Activated CD8-positive, alpha-beta memory T cell treated with anti-CD3 and anti-CD28 coated beads, Interleukin-2, amount 50 U/mL, for 1 hour (primary cell): ENCODE results near the gene ICA1.

Experiments used
- DNase-seq: peaks from one replicate; pipeline ENCODE4 v3.0.0-alpha.2; 2020; ENCODE audit errors: extremely low read depth

The ICA1 gene

DNA sequence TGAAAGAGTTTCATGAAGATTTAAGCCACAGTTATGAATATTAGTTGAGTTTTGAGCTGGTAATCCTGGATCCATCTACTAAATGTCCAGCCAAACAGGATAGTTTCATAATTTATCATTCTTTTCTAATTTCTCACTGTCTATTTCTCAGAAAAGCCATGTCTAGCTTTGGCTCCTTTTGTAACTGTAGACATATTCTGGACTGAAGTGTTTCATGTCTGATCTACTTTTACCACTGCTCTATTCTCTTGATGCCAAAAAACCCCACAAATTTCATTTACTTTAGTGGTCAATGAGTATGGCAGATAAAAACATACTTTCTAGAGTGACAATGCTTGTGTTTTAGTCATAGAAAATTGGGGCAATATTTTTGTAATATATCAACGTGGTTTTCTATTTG, 61.2 kb downstream of the ICA1 start:
- DNase-seq = no peak

DNA sequence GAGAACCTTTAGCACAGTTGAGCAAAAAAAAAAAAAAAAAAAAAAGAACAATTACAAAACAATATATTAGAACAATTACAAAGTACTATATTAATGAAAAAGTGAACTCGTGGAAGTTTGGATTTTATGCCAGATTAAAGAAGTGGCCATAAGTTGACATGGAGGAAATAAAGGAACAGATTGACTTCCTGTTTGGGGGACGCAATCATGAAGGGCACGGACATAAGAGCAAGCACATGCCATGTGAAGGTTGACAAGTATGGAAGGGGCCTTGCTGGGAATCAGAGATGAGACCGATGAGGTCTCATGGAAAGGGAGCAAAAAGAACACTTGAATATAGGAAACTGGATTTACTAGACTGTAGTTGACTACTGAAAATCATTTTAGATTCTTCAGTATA, 61.7 kb downstream of the ICA1 start:
- no peak for DNase-seq

DNA sequence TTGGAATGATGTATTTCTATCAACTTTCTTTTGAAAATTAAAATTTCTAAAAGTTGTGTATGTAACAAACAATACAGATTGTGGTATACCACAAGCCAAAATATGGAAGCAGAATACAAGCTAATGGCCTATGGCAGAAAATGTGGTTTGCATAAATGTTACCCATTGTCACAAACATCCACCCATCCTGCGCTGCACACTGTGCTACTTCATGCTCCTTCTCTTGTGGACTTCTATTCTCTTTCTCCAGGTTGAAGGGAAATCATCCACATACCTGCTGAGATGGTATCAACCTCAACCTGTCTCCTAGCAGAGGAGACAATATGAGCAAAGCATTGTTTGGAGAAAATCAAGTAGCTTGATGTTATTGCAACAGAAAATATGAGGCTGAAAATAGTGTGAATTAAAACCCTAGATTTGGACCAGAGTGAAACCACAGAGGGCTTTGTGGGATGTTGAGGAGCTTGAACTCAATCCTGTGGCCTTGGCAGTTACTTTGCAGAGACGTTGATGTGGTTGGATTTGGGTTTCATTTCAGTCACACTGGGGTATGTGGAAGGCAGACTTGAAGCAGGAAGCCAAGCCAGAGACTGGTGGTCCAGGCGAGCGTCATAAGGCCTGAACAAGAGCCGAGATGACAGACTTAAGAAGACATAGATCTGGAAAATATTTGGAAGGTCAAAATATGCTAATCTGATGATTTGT, 63.8 kb downstream of the ICA1 start:
- DNase-seq = no peak

DNA sequence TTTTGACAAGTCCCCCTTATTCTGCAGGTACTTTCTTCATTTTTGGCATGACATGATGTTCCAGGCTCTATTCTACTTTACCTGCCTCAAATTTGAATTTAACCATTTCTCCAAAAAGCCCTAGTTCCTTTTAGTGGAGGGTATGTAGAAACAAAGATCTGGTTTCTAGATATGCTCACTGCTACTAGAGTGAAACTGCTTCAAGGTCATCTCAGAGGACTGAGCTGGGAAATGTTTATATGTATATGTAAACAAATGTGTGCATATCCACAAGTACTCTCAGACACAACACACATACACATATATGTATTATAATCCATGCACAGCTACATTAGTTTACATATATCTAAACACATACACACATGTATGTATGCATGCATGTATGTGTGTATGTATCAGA, 69.1 kb downstream of the ICA1 start:
- no peak for DNase-seq

DNA sequence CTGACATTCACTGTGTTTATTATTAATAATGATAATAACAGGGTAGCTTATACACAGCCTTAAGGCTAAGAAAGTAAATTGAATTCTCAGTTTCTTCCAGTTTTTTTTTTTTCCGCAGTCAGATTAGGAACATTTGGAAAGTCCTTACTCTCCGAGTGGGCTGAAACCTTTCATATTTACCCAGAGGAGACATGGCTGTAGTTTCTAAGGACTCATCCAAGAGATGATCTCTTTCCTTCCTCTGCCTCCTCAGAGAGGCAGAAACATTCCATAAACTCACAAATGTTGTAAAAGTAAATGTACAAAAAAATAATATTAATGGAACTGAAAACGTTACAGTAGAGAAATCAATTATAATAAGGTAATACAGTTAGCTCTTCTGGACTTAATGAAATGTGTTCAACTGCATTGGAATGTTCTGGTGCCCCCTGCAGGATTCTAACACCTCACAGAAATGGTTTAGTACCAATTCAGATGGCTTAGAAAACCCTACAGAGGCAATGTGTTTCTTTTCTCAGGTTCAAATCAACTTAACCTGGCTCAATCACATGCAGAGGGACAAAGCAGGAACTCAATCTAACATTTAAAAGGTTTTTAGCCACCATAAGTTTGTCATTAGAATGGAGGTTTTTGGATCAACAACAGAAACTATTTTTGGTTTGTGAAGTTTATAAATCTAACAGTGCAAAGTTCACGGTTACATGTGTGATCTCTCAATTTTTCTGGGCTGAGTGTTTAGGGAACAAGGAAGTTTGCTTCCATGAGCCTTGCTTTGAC, 71.7 kb downstream of the ICA1 start:
- no peak for DNase-seq

DNA sequence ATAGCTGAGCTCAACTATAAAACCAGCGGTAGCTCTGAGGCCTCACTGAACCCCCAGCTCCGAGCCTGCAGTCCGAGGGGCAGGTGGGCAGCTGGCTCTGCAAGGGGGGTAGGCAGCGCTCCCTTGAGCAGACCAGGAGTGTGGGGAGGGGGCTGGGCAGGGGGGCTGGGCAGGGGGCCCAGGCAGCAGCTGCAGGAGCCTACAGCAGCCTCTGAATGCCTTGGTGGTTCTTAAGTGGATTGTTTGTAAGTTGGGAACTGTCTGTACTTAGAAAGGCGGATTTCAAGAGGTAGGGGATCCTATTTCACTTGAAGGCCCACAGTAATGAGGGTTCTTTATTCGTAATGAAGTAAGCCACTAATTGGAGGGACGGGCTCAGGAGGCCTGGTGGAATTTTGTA, 72.3 kb downstream of the ICA1 start:
- no peak for DNase-seq

DNA sequence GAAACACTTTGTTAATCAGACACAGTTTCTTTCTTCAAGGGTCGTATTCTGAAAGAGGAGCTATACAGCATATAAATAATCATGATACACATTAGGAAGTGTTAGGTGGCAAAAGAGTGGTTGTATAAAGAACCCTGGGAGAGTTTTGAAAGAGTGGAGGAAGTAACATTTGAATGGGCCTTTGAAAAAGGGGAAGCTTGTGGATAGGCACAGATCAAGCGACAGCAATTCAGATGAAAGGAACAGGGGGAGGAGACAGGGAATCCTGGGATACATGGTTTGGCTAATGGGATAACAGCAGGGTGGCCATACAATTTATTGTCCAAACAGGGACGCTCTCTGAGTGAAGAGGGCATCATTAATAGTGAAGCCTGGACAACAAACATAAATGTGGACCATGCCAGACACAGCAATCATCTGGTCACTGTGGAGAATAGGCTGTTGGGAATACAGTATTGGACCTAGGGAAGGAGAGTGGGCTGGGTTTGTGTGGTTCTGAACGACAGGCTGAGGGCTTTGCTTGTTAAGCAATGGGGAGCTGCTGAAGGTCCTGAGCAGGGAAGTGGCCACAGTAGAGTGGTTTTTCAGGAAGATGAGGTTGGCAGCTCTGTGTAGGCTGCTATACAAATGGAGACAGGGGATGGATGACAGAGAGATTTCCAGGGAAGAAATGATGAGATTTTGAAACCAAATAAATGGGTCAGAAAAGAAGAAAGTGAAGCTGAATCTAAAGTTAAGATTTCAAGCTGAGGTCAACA, 75.9 kb downstream of the ICA1 start:
- no peak for DNase-seq

DNA sequence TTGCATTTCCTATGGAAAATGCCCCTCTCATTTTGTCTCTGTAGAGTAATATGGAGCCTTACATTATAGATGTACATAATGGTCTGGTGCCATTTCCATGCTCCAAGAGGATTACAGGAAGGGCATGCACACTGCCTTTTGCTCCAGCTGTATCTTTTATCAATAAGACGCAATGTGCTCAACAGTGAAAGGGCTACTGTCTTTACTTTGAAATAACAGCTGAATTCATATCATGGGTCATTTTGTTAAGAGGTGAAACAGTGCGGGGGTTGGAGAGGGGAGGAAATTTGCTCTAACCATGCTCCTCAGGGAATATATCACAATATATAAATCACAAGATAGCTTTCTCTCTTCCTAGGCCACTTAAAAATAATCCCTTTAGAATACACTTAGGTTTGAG, 77.7 kb downstream of the ICA1 start:
- DNase-seq = no peak

DNA sequence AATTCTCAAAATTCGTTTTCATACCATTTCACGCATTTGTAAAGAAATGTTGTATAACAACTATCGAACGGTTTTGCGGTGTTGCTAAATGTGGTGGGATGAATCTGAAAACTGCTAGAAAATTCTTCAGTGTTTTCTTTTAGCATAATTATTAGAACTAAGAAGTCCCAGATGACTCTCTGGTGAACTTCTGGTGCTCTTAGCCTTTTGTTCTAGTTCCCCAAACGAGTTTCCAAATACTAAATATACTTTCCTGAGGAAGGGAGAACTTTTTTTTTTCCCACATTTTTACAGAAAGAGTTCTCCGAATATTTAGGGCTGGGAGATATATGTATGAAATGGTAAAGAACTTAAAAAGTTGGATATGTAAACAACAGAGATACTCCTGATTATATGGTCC, 82.5 kb downstream of the ICA1 start:
- no peak for DNase-seq

DNA sequence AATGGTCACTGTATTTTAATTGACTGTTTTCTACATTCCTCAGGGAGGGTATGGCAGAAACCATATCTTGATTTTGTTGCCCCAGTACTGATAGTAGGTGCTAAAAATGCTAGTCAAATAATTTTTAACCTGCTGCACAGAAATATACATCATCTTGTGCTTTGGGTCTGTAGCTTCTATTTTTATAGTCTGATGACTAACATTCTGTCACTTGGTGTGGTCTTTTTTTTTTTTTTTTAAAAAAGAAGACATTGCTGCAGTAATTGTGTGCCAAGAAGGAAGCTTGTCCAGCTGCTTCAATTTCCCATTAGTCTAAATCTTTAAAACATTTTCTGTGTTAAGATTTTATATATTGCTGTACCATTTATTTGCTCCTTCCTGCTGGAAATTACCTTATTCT, 83.6 kb downstream of the ICA1 start:
- DNase-seq = no peak

DNA sequence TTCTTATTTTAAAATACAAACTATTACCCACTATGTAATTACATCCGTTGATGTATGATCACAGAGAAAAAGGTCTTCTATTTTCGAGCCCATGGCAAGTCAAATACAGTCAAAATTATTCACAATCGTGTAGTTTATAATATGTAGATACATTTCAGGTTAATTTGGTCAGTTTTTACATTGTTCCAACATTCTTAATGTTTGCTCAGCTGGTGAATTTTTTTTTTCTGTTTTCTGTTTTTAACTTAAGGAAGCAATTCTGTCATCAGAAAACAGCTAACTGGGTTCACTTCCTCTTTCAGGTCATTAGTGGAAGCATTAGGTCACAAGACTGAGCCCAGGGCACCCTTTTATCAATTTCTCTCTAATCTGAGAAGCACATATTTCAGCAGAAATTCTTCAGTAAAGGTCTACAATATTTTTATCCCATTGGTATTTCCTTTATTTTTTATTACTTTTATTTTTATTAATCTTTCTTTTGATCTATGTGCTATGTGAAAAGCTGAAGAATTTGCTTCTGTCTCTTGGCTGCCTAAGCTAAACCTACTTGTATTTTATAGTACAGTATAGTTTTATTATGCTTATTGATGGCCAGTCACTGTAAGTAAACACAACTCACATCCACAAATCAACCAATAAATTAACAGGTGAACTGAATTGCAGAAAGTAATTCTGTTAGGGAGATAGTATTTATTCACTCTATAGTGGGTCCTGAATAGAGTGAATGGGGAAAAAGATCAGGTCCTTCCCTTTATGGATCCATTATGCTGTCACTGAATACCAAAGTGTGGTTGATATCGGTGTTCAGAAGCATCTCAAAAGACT, 84.6 kb downstream of the ICA1 start:
- DNase-seq = no peak

DNA sequence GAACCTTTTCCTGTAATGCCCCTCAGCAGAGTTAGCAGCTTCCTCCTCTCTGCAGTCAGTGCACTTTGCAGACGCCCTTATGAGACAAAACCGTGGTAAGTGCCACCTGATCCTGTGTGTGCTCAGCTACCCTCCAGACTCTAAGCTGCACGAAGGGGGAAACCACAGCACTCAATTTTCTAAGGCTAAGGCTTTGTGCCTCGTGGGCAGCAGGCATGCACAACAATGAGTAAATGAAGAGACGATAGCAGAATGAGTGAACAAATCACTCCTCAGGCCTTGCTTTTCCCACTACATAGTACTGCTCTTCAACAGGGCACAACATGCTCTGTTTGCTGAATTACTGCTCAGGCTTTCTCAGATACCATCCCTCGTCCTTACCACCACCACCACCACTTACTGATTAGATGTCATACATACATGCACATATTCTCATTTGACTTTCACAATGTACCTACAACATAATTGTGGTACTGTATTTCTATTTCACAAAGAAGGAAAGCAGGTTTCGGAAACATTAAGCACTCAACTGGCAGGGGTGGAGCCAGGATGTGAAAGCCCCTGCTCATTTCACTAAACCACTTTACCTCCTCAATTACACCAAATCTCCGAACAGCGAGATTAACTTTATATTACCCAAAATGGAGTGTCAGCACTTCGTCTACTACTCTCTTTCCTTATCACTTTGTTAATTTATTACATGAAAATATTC, 85.4 kb downstream of the ICA1 start:
- DNase-seq = no peak

DNA sequence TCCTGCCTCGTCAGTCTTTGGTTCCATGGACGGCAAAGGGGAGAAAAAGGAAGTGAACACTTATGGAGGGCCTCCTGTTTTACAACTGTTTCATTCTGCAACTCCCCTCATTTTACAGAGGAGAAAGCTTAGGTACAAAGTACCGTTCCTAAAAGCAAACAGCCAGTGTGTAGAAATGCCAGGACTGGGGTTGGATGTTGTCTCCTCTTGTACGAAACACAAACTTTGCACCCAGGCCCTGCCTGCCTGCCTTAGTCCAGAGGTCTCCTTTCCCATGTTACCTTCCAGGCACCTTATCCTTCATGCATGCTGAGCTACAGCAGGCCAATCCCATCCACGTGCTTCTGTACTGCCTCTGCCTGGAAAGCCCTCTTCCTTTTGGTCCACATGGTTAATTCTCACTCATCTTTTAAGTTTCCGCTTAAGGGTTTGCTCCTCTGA, 86.0 kb downstream of the ICA1 start:
- DNase-seq = no peak

DNA sequence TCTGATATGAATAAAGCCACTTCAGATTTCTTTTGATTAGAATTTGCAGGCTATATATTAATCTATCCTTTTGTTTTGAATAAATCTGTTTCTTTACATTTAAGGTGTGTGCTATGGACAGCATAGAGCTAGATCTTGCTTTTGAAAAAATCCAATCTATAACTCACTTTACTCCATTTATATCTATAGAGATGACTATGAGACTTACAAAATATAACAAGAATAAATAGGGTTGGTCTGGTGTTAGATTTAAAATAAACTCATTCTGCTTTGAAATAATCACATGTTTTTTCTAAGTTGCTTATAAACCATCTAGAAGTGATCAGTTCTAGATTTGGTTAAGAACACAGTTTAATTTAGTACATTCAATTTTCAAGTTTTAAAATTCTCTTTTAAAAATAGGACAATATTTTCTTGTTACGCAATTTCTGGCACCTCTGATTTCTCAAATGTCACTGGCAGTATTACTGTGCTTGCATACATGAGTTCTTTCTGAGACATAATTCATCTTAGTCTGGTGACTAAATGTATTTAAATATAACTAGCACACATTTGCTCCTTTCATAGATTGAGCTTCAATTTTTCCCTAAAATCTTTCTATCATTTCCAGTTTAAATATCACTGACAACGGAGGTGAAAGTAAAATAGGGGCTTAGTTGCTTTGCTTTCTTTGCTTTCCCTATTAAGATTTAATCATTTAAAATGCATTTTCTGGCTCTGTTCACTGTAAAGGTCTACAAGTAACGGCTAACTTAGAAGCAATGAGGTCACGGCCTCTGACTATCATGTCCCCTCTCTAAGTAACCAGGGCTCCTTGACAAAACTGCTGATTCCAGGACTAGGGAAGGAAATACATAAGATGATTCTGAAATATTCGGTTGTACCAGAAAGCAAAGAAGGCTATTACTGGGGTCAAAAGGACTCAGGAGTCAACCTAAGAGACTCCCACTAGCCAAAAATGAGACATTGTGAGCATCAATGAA, 89.3 kb downstream of the ICA1 start:
- no peak for DNase-seq

DNA sequence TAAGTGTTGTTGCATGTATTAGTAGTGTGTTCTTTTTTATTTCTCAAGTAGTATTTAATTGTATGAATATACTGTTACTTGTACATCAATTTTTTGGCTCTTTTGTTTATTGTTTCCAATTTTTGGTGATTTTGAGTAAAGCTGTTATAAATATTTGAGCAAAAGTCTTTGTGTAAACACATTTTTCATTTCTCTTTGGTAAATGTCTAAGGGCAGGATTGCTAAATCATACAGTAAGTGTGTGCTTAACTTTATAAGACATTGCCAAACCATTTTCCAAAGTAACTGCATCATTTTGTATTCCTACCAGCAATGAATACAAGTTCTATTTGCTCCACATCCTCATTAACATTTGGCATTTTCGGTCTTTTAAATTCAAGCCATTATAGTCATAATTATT, 92.8 kb downstream of the ICA1 start:
- no peak for DNase-seq

DNA sequence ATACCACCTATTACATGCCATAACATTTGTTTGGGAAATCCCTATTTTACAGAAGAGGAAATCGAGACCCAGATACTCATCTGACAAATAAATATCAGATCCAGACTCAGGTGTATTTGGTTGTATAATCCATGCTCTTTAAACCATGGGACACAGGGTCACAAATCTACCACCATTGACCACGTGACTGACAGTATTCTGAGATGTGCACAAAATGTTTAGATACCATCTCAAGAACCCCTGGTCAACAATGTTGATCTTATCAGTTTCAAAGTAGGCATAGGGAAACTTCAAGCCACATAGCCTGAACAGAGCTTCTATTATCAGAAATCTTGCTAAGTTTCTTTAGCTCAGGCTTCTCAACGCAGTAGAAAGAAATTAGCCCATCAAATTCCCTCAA, 93.6 kb downstream of the ICA1 start:
- DNase-seq = no peak

DNA sequence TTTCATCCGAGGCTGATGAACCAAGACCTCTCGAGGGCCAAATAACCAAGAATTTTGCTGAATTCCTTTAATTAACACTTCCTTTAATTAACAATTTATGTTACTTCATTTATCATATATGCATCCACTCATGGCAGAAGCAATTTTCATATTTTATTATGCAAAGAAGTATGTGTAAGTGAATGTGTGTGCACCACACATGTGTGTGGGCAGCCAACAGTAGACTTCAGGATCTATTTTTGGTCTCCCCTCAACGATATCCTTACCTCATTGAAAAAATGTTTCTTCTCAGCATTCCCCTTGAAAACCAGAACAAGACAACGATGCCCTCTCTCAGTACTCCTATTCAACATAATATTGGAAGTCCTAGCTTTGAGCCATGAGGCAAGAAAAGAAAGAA, 96.8 kb downstream of the ICA1 start:
- no peak for DNase-seq

DNA sequence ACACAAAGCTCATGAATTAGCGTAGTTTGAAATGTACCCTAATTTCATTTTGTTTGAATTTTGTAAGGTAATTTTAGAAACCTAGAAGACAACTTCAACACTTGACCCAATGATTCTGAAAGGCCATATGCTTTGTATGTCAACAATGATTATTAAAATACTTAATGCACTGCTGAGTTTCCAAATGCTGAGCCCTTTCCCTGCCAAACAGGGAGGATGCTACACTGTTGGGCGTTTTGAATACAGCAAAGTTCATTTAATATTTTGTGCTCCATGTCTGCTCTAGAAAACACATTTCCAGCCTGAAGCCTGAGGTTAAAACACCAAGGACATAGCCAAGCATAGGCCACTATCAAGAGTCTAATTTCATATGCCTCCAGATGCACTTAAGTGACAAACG, 99.8 kb downstream of the ICA1 start:
- no peak for DNase-seq

DNA sequence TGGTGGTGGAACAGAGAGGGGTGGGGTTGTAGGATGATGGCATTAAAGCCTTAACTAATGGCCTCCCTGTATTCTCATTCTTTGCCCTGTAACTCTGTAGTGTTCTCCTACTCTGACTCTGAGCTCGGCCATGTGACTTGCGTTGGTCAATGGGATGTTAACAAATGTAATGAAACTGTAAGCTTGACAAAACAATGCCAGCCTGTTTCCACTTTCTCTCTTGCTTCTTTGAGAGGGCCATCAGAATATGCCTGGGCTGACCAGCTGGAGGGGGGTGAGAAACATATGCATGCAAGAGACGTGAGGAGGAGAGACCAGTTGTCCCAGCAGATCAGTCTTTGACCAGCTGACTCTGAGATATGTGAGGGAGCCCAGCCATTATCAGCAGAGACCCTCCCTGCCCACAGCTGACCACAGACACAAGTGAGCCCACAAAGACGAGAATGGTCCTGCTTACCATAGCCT, 100.6 kb downstream of the ICA1 start:
- no peak for DNase-seq

DNA sequence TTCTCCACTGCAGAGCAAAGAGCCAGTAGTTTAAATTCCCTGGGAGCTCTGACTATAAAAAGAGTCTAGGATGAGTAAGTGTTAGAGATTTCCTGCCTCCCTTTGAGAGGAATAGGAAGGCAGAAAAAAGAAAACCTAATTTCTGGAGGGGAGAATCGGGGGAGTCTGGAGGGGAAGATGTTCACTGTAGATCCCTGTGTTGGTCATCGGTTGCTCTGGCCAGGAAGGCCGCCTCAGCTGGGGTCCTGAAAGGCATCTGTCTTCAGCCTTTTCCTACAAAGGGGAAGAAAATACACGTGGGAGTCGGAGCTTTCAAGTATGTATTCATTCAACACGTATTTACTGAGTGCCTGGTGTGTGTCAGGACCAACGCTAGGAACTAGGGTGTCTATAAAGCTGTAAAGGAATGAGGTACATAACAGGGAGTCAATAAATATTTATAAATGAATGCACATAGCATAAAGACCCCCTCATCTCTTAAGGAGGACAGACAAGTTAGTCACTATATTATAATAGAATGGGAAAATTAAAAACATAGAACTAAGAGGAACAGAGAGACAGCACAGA, 101.1 kb downstream of the ICA1 start:
- DNase-seq = no peak
